ENCODE results near the gene ARNT2.

The ARNT2 gene

DNA sequence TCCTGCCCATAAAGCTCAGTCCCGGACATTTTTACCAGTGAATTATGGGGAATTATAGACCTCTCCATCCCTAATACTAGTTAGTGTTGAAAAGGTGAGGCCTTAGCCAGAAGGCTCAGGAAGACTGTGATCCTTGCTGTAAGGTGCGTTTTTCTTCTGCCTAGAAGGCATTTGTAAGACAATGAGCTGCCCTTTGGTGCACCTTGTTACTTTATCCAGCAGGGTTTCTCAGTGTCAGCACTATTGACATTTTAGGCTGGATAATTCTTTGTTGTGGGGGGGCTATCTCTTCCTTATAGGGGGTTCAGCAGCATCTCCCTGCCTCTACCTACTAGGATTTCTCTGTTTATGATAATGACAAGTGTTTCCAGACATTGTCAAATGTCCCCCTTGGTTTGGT is 182.8 kb downstream of the ARNT2 start:
- DNase-seq (ENCODE audit: low read depth, low spot score): no peak
- TF ChIP-seq ZNF274 (IDR thresholded peaks at IDR 0.05; ENCODE audit: low read depth, low read length) (no peak), YY1 (IDR thresholded peaks at IDR 0.05; ENCODE audit: insufficient read depth, insufficient read length) (no peak), SUZ12 (IDR thresholded peaks at IDR 0.05; ENCODE audit: extremely low read depth, insufficient read depth, insufficient read length) (no peak)
- Histone ChIP-seq H3K4me1 (ENCODE audit: insufficient read depth, insufficient read length) (peaks cover 20% of the 10 kb centered on the region), H3K9ac (ENCODE audit: insufficient read length, low read depth) (no peak overlapping the region), H3K27me3 (ENCODE audit: insufficient read depth, insufficient read length) (no peaks in the 10 kb centered on the region), H3K9me3 (ENCODE audit: insufficient read depth, low read length) (no peaks in the 10 kb centered on the region), H3K36me3 (ENCODE audit: insufficient read depth, insufficient read length, low read length) (no peaks in the 10 kb centered on the region), H3K4me3 (ENCODE audit: insufficient read length, low read depth) (no peak overlapping the region)

DNA sequence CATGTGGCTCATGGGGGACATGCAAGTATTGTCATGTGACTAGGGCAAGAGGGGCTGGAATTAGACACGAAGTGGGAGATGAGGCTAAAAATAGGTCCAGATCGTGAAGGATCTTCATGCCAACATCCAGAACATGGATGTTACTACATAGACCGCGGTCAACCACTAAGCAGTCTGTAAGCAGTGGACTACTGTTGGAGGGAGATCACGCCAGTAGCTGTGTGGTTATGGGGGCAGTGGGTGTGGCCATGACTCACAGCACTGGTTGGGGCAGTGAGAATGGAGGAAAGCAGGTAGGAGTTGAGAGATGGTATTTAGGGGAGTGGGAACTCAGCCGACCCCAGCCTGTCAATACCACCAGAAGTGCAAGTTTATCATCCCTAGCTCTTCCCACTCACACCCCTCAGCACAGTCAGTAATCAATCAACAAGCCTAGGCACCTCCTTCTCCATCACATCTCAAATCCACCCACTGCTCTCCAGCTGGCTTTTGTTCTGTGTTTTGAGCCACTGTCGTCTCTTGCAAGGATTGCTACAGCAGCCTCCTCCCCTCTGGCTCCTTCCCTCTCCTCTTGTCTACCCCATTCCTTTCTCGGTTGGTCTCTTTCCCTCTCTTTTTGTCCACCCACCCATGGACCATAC is 183.8 kb downstream of the ARNT2 start:
- no peaks in the 10 kb centered on the region for H3K9me3 ChIP-seq (ENCODE audit: insufficient read depth, low read length)
- no peak for DNase-seq (ENCODE audit: low read depth, low spot score)
- H3K36me3 ChIP-seq (ENCODE audit: insufficient read depth, insufficient read length, low read length): no peaks in the 10 kb centered on the region
- no peak for TF ChIP-seq SUZ12 (IDR thresholded peaks at IDR 0.05; ENCODE audit: extremely low read depth, insufficient read depth, insufficient read length)
- no peak for TF ChIP-seq ZNF274 (IDR thresholded peaks at IDR 0.05; ENCODE audit: low read depth, low read length)
- TF ChIP-seq YY1 (IDR thresholded peaks at IDR 0.05; ENCODE audit: insufficient read depth, insufficient read length): no peak
- H3K4me3 ChIP-seq (ENCODE audit: insufficient read length, low read depth): no peak overlapping the region
- peaks cover 20% of the 10 kb centered on the region for H3K4me1 ChIP-seq (ENCODE audit: insufficient read depth, insufficient read length)
- no peaks in the 10 kb centered on the region for H3K27me3 ChIP-seq (ENCODE audit: insufficient read depth, insufficient read length)
- no peak overlapping the region for H3K9ac ChIP-seq (ENCODE audit: insufficient read length, low read depth)

DNA sequence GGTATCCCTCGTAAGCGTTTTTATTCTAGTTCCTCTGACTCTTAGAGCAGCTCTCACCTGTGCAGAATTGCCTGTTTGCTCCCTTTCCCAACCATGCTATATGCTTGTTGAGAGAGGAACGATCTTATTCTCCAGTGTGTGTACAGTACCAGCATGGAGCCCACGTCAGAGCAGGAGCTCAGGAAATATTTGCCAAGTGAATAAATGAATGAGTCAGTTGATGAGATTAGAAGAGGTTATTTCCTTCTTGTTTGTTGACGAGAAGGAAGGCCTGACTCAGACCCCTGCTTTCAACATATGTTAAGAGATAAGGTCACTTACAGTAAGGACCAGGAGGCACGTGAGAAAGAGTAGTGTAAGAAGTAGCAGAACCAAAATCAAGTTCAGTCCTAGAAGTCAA is 184.6 kb downstream of the ARNT2 start:
- no peaks in the 10 kb centered on the region for H3K9me3 ChIP-seq (ENCODE audit: insufficient read depth, low read length)
- no peak overlapping the region for H3K4me3 ChIP-seq (ENCODE audit: insufficient read length, low read depth)
- DNase-seq (ENCODE audit: low read depth, low spot score): no peak
- no peaks in the 10 kb centered on the region for H3K27me3 ChIP-seq (ENCODE audit: insufficient read depth, insufficient read length)
- H3K36me3 ChIP-seq (ENCODE audit: insufficient read depth, insufficient read length, low read length): no peaks in the 10 kb centered on the region
- H3K4me1 ChIP-seq (ENCODE audit: insufficient read depth, insufficient read length): peaks cover 20% of the 10 kb centered on the region
- TF ChIP-seq ZNF274 (IDR thresholded peaks at IDR 0.05; ENCODE audit: low read depth, low read length) (no peak), YY1 (IDR thresholded peaks at IDR 0.05; ENCODE audit: insufficient read depth, insufficient read length) (no peak), SUZ12 (IDR thresholded peaks at IDR 0.05; ENCODE audit: extremely low read depth, insufficient read depth, insufficient read length) (no peak)
- no peak overlapping the region for H3K9ac ChIP-seq (ENCODE audit: insufficient read length, low read depth)

DNA sequence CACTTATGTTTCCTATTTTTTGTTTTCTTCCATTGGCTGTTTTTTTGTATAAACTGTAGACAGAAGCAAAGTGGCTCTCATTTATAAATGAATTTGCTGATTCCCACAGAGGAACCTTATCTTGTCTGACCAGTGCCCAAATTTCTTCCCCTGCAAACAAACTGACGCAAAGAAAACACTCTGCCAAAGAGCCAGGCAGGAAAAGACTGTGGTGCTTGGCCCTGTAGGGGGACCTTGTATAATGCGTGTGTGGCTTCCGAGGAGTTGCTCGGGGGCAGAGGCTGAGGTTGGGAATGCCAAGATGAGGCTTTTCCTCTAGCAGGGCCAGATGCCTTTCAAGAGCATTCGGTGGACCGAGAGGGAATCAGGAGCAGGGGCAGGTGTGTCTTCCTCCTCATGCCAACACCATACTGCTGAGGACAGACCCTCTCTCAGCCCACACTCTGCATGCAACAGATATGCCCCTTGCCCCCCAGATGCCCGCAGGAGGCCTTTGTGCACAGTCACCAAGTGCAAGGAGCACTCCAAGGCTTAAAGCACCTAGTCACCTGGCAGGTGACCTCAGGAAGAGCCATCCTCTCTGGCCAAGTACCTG is 186.7 kb downstream of the ARNT2 start:
- H3K4me1 ChIP-seq (ENCODE audit: insufficient read depth, insufficient read length): peaks cover 15% of the 10 kb centered on the region
- DNase-seq (ENCODE audit: low read depth, low spot score): no peak
- no peaks in the 10 kb centered on the region for H3K36me3 ChIP-seq (ENCODE audit: insufficient read depth, insufficient read length, low read length)
- no peaks in the 10 kb centered on the region for H3K27me3 ChIP-seq (ENCODE audit: insufficient read depth, insufficient read length)
- no peak overlapping the region for H3K9ac ChIP-seq (ENCODE audit: insufficient read length, low read depth)
- no peaks in the 10 kb centered on the region for H3K9me3 ChIP-seq (ENCODE audit: insufficient read depth, low read length)
- no peak for TF ChIP-seq YY1 (IDR thresholded peaks at IDR 0.05; ENCODE audit: insufficient read depth, insufficient read length)
- no peak for TF ChIP-seq ZNF274 (IDR thresholded peaks at IDR 0.05; ENCODE audit: low read depth, low read length)
- TF ChIP-seq SUZ12 (IDR thresholded peaks at IDR 0.05; ENCODE audit: extremely low read depth, insufficient read depth, insufficient read length): no peak
- no peak overlapping the region for H3K4me3 ChIP-seq (ENCODE audit: insufficient read length, low read depth)

DNA sequence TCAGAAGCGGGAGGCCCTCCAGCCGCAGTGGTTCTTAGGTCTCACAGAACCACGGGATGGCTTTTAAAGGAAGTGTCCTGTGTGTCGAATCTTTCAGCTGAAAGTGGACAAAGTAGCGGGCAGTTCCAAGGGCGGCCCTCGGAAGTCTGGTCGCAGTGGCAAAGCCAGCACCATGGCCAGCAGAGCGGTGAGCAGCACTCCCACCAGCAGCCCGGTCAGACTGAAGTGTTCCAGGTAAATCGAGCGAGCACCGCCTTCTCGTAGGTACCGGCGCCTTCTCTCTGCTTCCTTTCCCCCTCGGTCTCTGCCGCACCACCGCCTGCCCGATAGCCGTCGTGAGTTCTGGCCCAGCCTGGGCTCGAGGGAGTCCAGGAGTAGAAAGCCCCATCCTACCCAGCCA is 187.3 kb downstream of the ARNT2 start:
- Histone ChIP-seq H3K27me3 (ENCODE audit: insufficient read depth, insufficient read length) (no peaks in the 10 kb centered on the region), H3K9ac (ENCODE audit: insufficient read length, low read depth) (no peak overlapping the region), H3K4me3 (ENCODE audit: insufficient read length, low read depth) (no peak overlapping the region), H3K4me1 (ENCODE audit: insufficient read depth, insufficient read length) (peaks cover 15% of the 10 kb centered on the region), H3K36me3 (ENCODE audit: insufficient read depth, insufficient read length, low read length) (no peaks in the 10 kb centered on the region), H3K9me3 (ENCODE audit: insufficient read depth, low read length) (no peaks in the 10 kb centered on the region)
- TF ChIP-seq ZNF274 (IDR thresholded peaks at IDR 0.05; ENCODE audit: low read depth, low read length): no peak
- TF ChIP-seq SUZ12 (IDR thresholded peaks at IDR 0.05; ENCODE audit: extremely low read depth, insufficient read depth, insufficient read length): no peak
- TF ChIP-seq YY1 (IDR thresholded peaks at IDR 0.05; ENCODE audit: insufficient read depth, insufficient read length): no peak
- DNase-seq (ENCODE audit: low read depth, low spot score): no peak

DNA sequence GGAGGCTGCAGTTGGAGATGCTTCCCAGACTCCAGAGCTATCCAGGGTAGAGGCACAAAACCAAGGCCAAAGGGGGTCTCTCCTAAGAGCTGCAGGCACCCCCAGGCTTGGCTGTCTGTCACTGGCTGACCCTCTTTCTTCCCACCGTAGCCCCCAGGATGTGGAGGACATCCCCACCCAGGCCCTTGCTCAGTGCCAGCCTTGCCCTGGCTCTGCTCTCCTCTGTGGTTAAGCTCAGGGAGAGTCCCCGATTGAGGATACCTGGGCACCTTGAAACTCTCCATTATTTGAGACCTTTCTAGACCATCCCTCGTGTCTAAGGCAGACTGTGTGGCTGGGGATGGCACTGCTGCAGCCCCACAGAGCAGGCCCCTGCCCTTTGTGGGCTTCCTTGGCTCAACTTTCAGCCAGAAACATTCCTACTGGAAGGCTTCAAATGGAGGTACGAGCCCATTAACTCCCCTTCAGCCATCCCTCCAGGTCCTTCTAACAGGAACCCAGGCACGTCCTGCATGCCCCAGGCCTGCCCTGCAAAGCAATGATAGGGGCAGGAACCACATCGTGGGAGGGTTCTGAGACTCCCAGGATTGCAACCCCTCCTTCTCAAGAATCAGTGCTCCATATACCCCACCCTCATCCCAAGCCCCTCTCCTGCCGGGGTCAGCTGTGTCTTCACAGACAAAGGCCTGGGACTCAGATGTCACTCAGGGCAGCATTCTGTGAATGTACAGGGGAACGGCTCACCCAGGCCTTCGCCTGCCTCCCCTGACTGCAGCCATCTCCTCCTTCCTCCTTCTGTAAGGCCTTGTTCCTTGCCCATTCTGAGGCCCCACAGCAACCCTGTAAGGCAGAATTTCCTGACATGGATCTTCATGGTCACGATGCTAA is 188.0 kb downstream of the ARNT2 start:
- no peaks in the 10 kb centered on the region for H3K9me3 ChIP-seq (ENCODE audit: insufficient read depth, low read length)
- no peak for DNase-seq (ENCODE audit: low read depth, low spot score)
- H3K9ac ChIP-seq (ENCODE audit: insufficient read length, low read depth): no peak overlapping the region
- no peak for TF ChIP-seq YY1 (IDR thresholded peaks at IDR 0.05; ENCODE audit: insufficient read depth, insufficient read length)
- H3K4me3 ChIP-seq (ENCODE audit: insufficient read length, low read depth): no peak overlapping the region
- peaks cover 15% of the 10 kb centered on the region for H3K4me1 ChIP-seq (ENCODE audit: insufficient read depth, insufficient read length)
- no peaks in the 10 kb centered on the region for H3K36me3 ChIP-seq (ENCODE audit: insufficient read depth, insufficient read length, low read length)
- no peaks in the 10 kb centered on the region for H3K27me3 ChIP-seq (ENCODE audit: insufficient read depth, insufficient read length)

DNA sequence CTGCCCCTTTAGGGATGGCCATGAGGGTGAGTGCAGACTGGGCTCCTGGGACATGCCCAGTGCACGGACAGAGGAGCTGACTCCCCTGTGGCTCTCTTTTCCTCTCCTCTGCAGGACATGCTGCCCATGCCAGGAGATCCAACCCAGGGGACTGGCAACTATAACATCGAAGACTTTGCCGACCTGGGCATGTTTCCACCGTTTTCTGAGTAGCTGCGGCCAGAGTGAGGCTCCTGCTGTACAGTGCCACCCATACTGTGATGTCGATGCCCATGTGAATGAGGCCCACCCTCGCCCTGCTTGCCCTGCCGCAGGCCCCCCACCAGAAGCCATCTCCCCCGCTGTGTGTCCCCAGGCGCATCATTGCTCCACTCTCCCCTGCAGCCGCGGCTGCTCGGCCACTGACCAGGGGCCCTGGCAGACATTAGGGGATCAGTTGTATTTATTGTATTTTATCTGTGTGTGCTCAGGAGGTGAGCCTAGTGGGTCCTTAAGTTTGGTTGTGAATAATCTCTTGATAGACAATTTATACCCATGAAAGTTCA is 189.4 kb downstream of the ARNT2 start:
- peaks cover 6% of the 10 kb centered on the region for H3K4me1 ChIP-seq (ENCODE audit: insufficient read depth, insufficient read length)
- no peak overlapping the region for H3K4me3 ChIP-seq (ENCODE audit: insufficient read length, low read depth)
- H3K27me3 ChIP-seq (ENCODE audit: insufficient read depth, insufficient read length): no peaks in the 10 kb centered on the region
- no peaks in the 10 kb centered on the region for H3K36me3 ChIP-seq (ENCODE audit: insufficient read depth, insufficient read length, low read length)
- TF ChIP-seq SUZ12 (IDR thresholded peaks at IDR 0.05; ENCODE audit: extremely low read depth, insufficient read depth, insufficient read length) (no peak), ZNF274 (IDR thresholded peaks at IDR 0.05; ENCODE audit: low read depth, low read length) (no peak), YY1 (IDR thresholded peaks at IDR 0.05; ENCODE audit: insufficient read depth, insufficient read length) (no peak)
- no peak overlapping the region for H3K9ac ChIP-seq (ENCODE audit: insufficient read length, low read depth)
- no peaks in the 10 kb centered on the region for H3K9me3 ChIP-seq (ENCODE audit: insufficient read depth, low read length)
- DNase-seq (ENCODE audit: low read depth, low spot score): no peak

Data from NT2/D1 (cell line).